ENCODE results near the gene IRF7.

Gene IRF7

GRCh38 chr11:565921-566509 lies 49.7 kb downstream of the IRF7 start:
- TF ChIP-seq CTCF (conservative IDR thresholded peaks at IDR 0.05; ENCODE audit: low read depth, low read length) = peak; percentile 1
- no peak overlapping the region for H3K4me3 ChIP-seq (ENCODE audit: low read length)
- DNase-seq (ENCODE audit: low read depth) = no peak

- no peak for DNase-seq (ENCODE audit: low read depth)
These were observed 51.8 kb downstream of the IRF7 start for GRCh38 chr11:563812-564578.

GRCh38 chr11:563066-563811 lies 52.5 kb downstream of the IRF7 start:
- TF ChIP-seq CTCF (conservative IDR thresholded peaks at IDR 0.05; ENCODE audit: low read depth, low read length) = no peak
- no peak overlapping the region for H3K4me3 ChIP-seq (ENCODE audit: low read length)

More at GRCh38 chr11:563812-564578, 51.8 kb downstream of the IRF7 start:
- TF ChIP-seq CTCF (conservative IDR thresholded peaks at IDR 0.05; ENCODE audit: low read depth, low read length) = no peak
- no peak overlapping the region for H3K4me3 ChIP-seq (ENCODE audit: low read length)

More at GRCh38 chr11:563066-563811, 52.5 kb downstream of the IRF7 start:
- DNase-seq (ENCODE audit: low read depth) = no peak

All from retinal pigment epithelial cell (primary cell).